BE2C (cell line): ENCODE measurements around the gene NLRP6.

Experiments
- DNase-seq: peaks from one replicate; pipeline ENCODE4 v3.0.0-alpha.2; 2020
- H3K27me3 ChIP-seq: fragments of 250-450 bp; sonication (Bioruptor Pico); 2 replicates; pipeline ENCODE4 v1.5.1; 2020; ENCODE audit warnings: mild to moderate bottlenecking
- H3K36me3 ChIP-seq: fragments of 250-450 bp; sonication (Bioruptor Pico); 2 replicates; pipeline ENCODE4 v1.5.1; 2020; ENCODE audit warnings: mild to moderate bottlenecking
- H3K4me1 ChIP-seq: fragments of 250-450 bp; sonication (Bioruptor Pico); 2 replicates; pipeline ENCODE4 v1.5.1; 2020
- H3K4me3 ChIP-seq: 2 replicates; pipeline ENCODE4 v1.5.1; 2011; ENCODE audit warnings: low read depth, low read length
- H3K9me3 ChIP-seq: fragments of 250-450 bp; sonication (Bioruptor Pico); 2 replicates; pipeline ENCODE4 v1.5.1; 2020
- CTCF ChIP-seq: IDR thresholded peaks from 2 replicates; pipeline ENCODE4 v1.5.1; 2012; ENCODE audit warnings: mild to moderate bottlenecking, low read depth, low read length

NLRP6 gene

GRCh38 chr11:249062-249461 is 29.1 kb upstream of the NLRP6 start:
- H3K9me3 ChIP-seq, result no peaks in the 10 kb centered on the region
- DNase-seq, result no peak
- H3K4me1 ChIP-seq, result no peaks in the 10 kb centered on the region
- no peak for TF ChIP-seq CTCF
- H3K36me3 ChIP-seq, result peaks cover 23% of the 10 kb centered on the region
- no peaks in the 10 kb centered on the region for H3K27me3 ChIP-seq
- H3K4me3 ChIP-seq, result no peak overlapping the region

GRCh38 chr11:250274-250673 is 27.9 kb upstream of the NLRP6 start:
- DNase-seq, result no peak
- Histone ChIP-seq H3K9me3 (no peaks in the 10 kb centered on the region), H3K36me3 (peaks cover 17% of the 10 kb centered on the region), H3K4me3 (no peak overlapping the region), H3K27me3 (no peaks in the 10 kb centered on the region), H3K4me1 (no peaks in the 10 kb centered on the region)
- no peak for TF ChIP-seq CTCF

DNA sequence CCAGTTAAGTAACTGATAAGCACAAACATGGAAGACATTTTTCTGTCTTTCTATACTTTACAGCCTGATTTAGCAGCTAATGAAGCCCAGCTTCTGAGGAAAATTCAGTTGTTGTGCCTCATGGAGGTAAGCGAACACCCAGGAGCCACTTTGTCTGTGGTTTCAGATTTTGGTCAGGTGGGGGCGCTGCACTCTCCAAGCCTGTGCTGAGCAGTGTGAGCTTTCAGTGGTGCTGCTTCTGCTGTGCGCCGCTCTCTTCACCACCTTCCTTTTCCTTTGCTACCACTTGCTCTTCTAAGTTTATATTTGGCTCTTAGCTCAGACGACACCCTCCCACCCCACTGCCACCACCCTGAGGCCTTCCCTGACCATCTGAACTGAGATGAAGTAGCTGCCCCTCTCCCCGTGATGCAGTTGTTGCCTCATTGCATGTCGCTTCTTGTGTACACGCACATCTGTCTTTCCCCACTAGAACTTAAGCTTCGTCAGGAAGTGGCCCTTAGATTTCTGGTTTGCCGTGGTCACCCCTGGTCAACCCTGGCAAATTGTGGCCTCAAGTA is 27.4 kb upstream of the NLRP6 start:
- TF ChIP-seq CTCF, result peak; percentile 55
- Histone ChIP-seq H3K36me3 (peaks cover 15% of the 10 kb centered on the region), H3K9me3 (no peaks in the 10 kb centered on the region), H3K4me1 (no peaks in the 10 kb centered on the region), H3K27me3 (no peaks in the 10 kb centered on the region), H3K4me3 (no peak overlapping the region)
- DNase-seq, result peak; percentile 33

DNA sequence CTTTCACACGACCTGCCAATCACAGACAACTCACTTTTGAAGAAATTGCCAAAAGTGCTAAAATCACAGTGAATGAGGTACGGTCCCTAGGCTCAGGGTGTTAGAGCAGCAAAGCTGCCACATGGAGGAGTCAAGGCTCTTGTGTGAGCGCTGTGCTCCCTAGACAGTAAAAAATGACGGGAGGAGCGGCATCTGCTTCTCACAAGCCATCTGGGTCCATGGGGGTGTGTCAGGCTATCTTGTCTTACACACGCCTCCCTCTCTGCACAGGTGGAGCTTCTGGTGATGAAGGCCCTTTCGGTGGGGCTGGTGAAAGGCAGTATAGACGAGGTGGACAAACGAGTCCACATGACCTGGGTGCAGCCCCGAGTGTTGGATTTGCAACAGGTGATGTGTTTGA is 26.7 kb upstream of the NLRP6 start:
- no peaks in the 10 kb centered on the region for H3K9me3 ChIP-seq
- no peak for TF ChIP-seq CTCF

GRCh38 chr11:252666-253065 is 25.5 kb upstream of the NLRP6 start:
- no peaks in the 10 kb centered on the region for H3K9me3 ChIP-seq
- DNase-seq, result no peak
- H3K27me3 ChIP-seq, result no peaks in the 10 kb centered on the region
- H3K36me3 ChIP-seq, result peaks cover 9% of the 10 kb centered on the region
- TF ChIP-seq CTCF, result no peak
- no peaks in the 10 kb centered on the region for H3K4me1 ChIP-seq
- no peak overlapping the region for H3K4me3 ChIP-seq

More for the DNA sequence above, 26.7 kb upstream of the NLRP6 start:
- H3K4me1 ChIP-seq, result no peaks in the 10 kb centered on the region
- peaks cover 15% of the 10 kb centered on the region for H3K36me3 ChIP-seq
- H3K4me3 ChIP-seq, result no peak overlapping the region
- no peak for DNase-seq
- no peaks in the 10 kb centered on the region for H3K27me3 ChIP-seq

DNA sequence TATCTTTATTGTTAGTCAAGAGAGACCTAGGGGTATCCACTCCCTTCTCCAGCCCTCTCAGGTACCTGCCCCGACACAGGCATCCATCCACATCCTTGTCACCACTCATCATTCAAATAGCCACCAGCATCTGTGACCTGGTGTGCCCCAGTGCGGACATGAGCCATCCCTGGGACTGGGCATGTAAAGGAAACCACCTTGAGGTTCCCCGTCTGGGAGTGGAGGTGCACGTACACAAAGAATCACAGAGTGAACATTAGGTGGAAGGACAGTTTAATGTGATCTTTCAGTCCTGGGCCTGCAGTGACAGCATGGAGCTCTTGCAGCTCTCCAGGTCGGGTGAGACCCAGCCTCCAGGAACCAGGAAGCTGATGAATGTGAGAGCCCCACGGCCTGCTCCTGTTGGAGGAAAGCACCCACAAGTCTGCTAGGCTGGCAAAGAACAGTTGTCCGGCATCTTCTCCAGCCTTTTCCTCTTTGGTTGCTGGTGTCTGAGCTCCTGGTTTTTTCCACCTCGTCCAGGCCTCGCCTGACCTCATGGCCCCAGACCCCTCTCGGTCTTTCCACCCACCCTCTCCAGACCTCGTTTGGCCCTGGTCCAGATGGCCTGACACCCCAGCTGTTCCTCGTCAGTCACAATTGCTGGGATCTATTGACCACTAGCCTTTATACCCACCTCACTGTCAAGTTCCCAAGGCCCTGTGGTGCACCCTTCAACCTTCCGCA is 24.9 kb upstream of the NLRP6 start:
- no peak for TF ChIP-seq CTCF

More for the DNA sequence above, 24.9 kb upstream of the NLRP6 start:
- no peak overlapping the region for H3K4me3 ChIP-seq
- H3K4me1 ChIP-seq, result no peaks in the 10 kb centered on the region
- H3K27me3 ChIP-seq, result no peaks in the 10 kb centered on the region
- H3K9me3 ChIP-seq, result no peaks in the 10 kb centered on the region
- no peak for DNase-seq
- peaks cover 8% of the 10 kb centered on the region; the same call in 1 of the 2 replicates for H3K36me3 ChIP-seq
